Stimulated activated naive B cell treated with anti-CD40 and anti-IgM and Interleukin-4, amounts not matched to agents 10 μg/mL and 1 μg/mL and 100 μg/mL, for 72 hours (primary cell): ENCODE measurements around the gene CWC27.

ENCODE experiments used
- ATAC-seq, 2 donors: fragments of 150-1000 bp; cut with Tn5 transposase; replicated peaks; 2 replicates each; pipeline ENCODE4 v1.10.0; 2021; ENCODE audit warnings: moderate library complexity in 1 of 2
- DNase-seq: peaks from one replicate; pipeline ENCODE4 v3.0.0; 2021
- H3K27ac Mint-ChIP-seq: one replicate; pipeline ENCODE4 v1.8.0; 2022; ENCODE audit warnings: mild to moderate bottlenecking, mixed read lengths
- H3K27me3 Mint-ChIP-seq, 2 donors: one replicate each; pipeline ENCODE4 v1.8.0; 2022; ENCODE audit warnings: mixed read lengths in 2 of 2
- H3K36me3 Mint-ChIP-seq, 2 donors: one replicate each; pipeline ENCODE4 v1.8.0; 2022; ENCODE audit warnings: mixed read lengths in 2 of 2, mild to moderate bottlenecking in 1 of 2
- H3K4me1 Mint-ChIP-seq, 2 donors: one replicate each; pipeline ENCODE4 v1.8.0; 2022; ENCODE audit warnings: mixed read lengths in 2 of 2, mild to moderate bottlenecking in 1 of 2
- H3K4me3 Mint-ChIP-seq, 2 donors: one replicate each; pipeline ENCODE4 v1.8.0; 2022; ENCODE audit warnings: mild to moderate bottlenecking in 2 of 2, mixed read lengths in 2 of 2, moderate library complexity in 1 of 2
- H3K9me3 Mint-ChIP-seq, 2 donors: one replicate each; pipeline ENCODE4 v1.8.0; 2022; ENCODE audit warnings: mixed read lengths in 2 of 2, mild to moderate bottlenecking in 1 of 2

Gene CWC27

DNA sequence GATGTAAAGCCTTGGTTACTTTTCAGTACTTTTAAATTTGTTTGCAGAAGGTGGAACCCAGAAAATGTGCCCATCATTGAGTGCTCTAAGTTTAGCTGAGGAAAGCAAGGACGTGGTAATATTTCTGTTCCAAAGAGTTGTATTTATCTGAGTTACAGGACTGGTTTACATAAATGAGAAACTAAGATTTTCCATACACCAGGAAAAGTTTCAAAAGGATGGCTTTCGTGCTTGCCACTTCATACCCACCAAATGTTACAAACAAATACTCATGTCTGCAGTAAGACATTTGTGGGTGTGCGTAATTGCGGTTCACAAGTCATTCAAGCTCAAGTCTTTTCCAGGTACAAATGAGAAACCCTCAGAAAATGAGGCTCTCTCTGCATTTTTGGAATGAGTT lies 68.1 kb downstream of the CWC27 start:
- Mint-ChIP-seq H3K4me3 (no peak overlapping the region), H3K4me1 (no peaks in the 10 kb centered on the region), H3K27ac (no peak overlapping the region), H3K27me3 (no peaks in the 10 kb centered on the region), H3K36me3 (peaks cover 24 to 27% of the 10 kb centered on the region in 2 donors), H3K9me3 (peaks cover 6 to 8% of the 10 kb centered on the region in 2 donors)
- DNase-seq (no peak), ATAC-seq (no peak)

DNA sequence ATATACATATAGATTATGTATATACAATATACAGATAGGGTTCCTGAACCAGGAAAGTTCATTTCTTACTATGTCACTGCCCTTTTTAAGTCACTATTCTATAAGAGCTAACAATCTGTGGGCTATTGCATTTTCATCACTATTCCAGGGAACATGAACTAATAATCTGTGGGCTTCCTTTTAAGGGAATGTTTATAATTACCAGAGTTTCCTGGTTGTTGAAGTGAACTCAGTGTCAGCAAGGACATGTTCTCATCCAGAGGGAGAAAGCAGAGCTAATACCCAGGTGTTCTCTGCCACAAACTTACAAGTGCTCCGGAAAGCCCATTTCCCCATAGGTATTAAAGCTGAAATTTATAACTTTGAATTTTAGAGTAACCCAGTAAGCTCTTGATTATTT lies 69.6 kb downstream of the CWC27 start:
- Mint-ChIP-seq H3K4me3 (no peak overlapping the region), H3K9me3 (peaks cover 6 to 8% of the 10 kb centered on the region in 2 donors), H3K4me1 (no peaks in the 10 kb centered on the region), H3K27ac (no peak overlapping the region), H3K27me3 (no peaks in the 10 kb centered on the region), H3K36me3 (peaks cover 32 to 33% of the 10 kb centered on the region in 2 donors)
- DNase-seq (no peak), ATAC-seq (no peak)

DNA sequence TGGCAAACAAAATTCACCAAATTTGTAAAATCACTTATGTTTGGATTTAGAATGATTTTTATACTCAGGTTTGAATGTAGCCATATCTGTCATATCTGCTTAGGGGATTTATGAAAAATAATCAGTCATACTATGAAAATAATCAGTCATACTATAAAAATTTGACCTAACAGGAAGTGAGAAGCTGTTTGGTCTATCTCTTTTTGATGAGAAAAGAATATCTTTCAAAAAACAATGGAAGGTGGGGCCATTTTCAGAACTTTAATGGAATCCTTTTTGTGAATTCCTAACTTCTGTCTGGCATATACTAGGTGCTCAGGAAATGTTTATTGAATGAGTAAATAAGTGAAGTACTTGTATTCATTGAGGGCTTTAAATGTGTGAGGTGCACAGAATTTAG lies 70.1 kb downstream of the CWC27 start:
- Mint-ChIP-seq H3K4me3 (no peak overlapping the region), H3K4me1 (no peaks in the 10 kb centered on the region), H3K27me3 (no peaks in the 10 kb centered on the region), H3K36me3 (peaks cover 32 to 34% of the 10 kb centered on the region in 2 donors), H3K27ac (no peak overlapping the region), H3K9me3 (peaks cover 6 to 8% of the 10 kb centered on the region in 2 donors)
- no peak for ATAC-seq
- DNase-seq: no peak

DNA sequence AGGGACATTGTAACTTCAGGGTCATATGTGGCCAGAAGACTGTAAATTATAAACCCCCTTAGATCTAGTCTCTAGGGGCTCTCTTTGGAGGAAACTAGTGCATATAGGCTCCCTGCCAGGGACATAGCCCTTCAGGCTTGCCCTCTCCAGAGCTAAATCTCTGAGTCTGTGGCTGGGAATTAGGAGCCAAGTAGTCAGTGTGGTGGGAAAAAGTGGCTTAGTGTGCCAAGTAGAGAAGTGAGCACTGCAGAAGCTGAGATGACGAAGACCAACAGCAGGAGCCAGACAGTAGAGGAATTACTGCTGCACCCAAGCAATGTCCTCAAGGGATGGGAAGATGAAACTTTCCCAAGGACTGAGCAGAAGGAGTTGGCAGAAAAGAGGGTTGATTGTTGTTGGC lies 71.2 kb downstream of the CWC27 start:
- no peak overlapping the region for H3K27ac Mint-ChIP-seq
- peaks cover 9 to 10% of the 10 kb centered on the region in 2 donors for H3K9me3 Mint-ChIP-seq
- no peaks in the 10 kb centered on the region for H3K4me1 Mint-ChIP-seq
- H3K27me3 Mint-ChIP-seq: no peaks in the 10 kb centered on the region
- no peak for DNase-seq
- no peak overlapping the region for H3K4me3 Mint-ChIP-seq
- no peak for ATAC-seq
- H3K36me3 Mint-ChIP-seq: peaks cover 38 to 43% of the 10 kb centered on the region in 2 donors

DNA sequence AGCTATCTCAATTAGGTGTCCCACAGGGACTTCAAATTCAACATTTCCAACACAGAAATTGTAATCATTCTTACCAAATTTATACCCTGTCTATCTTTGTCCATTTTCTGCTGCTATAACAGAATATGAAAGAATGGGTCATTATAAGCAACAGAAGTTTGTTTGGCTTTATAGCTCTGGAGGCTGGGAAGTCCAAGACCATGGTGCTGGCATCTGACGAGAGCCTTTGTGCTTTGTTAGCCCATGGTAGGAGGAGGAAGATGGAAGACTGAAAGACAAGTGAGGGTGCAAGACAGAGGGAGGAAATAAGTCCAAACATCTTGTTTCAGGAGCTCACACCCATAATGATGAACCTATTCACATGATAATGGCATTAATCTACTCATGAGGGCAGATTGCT lies 72.2 kb downstream of the CWC27 start:
- Mint-ChIP-seq H3K27me3 (no peaks in the 10 kb centered on the region), H3K9me3 (peaks cover 19% of the 10 kb centered on the region in 2 donors), H3K4me3 (no peak overlapping the region), H3K36me3 (peaks cover 48 to 53% of the 10 kb centered on the region in 2 donors), H3K4me1 (no peaks in the 10 kb centered on the region), H3K27ac (no peak overlapping the region)
- ATAC-seq (no peak), DNase-seq (no peak)

DNA sequence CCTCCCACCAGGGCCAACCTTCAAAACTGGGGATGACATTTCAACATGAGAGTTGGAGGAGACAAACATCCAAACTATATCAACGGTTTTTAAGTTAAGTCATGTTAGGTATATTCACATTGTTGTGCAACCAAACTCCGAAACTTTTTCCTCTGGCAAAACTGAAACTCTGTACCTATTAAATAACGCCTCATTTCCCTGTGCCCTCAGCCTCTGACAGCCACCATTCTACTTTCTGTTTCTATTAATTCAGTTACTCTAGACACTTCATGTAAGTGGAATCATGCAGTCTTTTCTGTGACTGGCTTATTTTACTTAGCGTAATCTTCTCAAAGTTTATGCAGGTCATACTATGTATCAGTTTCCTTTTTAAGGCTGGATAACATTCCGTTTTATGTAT lies 85.0 kb downstream of the CWC27 start:
- no peaks in the 10 kb centered on the region for H3K27me3 Mint-ChIP-seq
- ATAC-seq: no peak

DNA sequence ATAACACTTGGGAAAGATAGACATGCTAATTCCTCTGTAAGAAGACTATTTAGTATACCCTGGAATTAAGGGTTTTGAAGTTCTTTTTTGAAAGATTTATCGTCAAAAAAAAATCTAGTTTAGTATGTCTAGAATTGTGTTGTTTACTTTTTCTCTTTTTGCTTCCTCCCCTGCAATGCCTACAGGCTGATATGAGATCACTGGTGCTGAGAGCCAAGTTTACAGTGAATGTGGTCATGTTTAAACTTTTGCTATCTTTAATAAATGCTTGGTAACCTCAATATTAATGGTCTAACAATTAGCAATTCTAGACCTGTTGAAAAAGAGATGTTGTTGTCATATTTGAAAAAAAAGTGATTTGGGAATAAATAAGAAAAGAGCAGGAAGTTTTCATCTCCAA lies 86.1 kb downstream of the CWC27 start:
- no peaks in the 10 kb centered on the region for H3K27me3 Mint-ChIP-seq
- no peak overlapping the region for H3K27ac Mint-ChIP-seq
- no peaks in the 10 kb centered on the region for H3K4me1 Mint-ChIP-seq
- no peak for ATAC-seq
- peaks cover 4 to 17% of the 10 kb centered on the region in 2 donors for H3K36me3 Mint-ChIP-seq
- DNase-seq: no peak
- peaks cover 0 to 1% of the 10 kb centered on the region in 2 donors for H3K9me3 Mint-ChIP-seq
- H3K4me3 Mint-ChIP-seq: no peak overlapping the region

More for the DNA sequence above, 85.0 kb downstream of the CWC27 start:
- H3K4me3 Mint-ChIP-seq: no peak overlapping the region
- H3K27ac Mint-ChIP-seq: no peak overlapping the region
- DNase-seq: no peak
- no peaks in the 10 kb centered on the region for H3K4me1 Mint-ChIP-seq
- H3K36me3 Mint-ChIP-seq: peaks cover 4 to 24% of the 10 kb centered on the region in 2 donors
- peaks cover 0 to 3% of the 10 kb centered on the region in 2 donors for H3K9me3 Mint-ChIP-seq

DNA sequence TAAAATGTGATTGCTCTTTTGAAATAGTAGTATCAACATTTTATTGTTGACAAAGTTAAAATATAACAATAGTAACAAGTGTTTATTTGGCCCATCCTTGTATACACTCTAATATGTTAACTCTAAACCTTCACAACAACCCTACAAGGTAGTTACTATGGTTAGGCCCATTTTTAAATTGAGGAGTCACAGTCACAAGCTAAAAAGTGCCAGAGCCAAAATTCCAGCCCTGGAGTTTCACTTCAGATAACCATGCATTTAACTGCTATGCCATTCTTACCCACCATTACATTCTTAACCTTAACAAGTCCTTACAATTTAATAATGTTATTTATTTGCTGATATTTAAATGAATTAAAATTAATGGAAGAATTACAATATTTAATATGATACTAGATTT lies 91.2 kb downstream of the CWC27 start:
- DNase-seq (no peak), ATAC-seq (no peak)
- Mint-ChIP-seq H3K9me3 (no peaks in the 10 kb centered on the region), H3K36me3 (peaks cover 6 to 13% of the 10 kb centered on the region in 2 donors), H3K4me1 (no peaks in the 10 kb centered on the region), H3K27me3 (no peaks in the 10 kb centered on the region), H3K4me3 (no peak overlapping the region), H3K27ac (no peak overlapping the region)

DNA sequence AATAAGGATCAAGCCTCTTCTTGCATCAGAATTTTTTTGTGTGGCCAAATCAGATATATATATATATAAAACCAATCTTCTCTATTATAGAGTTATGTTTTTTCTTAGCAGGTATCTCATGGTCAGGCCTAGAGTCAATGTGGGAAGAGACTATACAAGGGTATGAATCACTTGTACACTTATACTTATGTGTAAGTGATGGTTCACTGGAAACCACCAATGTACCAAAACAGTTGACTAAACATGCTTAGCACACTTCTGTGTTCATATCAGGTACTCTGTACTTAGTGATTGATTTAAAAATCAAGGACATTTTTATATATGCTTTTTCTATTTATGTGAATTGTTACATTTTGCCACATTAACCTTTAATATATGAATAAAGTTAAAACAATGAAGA lies 92.6 kb downstream of the CWC27 start:
- Mint-ChIP-seq H3K27me3 (no peaks in the 10 kb centered on the region), H3K27ac (no peak overlapping the region), H3K9me3 (no peaks in the 10 kb centered on the region), H3K36me3 (peaks cover 6 to 13% of the 10 kb centered on the region in 2 donors), H3K4me1 (no peaks in the 10 kb centered on the region), H3K4me3 (no peak overlapping the region)
- DNase-seq (no peak), ATAC-seq (no peak)

DNA sequence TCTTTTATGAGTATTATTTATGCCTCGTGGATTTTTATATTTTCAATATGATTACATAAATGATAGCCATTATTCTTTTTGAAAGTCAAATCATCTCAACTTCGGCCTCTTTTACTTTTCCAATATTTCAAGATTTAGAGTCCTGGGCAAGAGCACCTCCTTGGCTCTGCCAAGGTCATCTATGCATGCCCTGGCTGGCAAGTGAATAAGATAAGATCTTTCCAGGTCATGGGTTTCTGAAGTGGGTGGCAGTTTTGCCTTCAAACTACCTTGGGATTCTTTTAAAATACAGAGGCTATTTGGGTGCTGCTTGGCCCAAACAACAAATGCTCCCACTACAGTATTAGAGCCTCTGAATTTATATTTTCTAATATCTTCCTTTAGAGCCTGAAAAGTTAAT lies 95.4 kb downstream of the CWC27 start:
- no peak for ATAC-seq
- Mint-ChIP-seq H3K36me3 (peaks cover 6 to 12% of the 10 kb centered on the region in 2 donors), H3K27me3 (no peaks in the 10 kb centered on the region), H3K9me3 (no peaks in the 10 kb centered on the region), H3K4me3 (no peak overlapping the region), H3K4me1 (no peaks in the 10 kb centered on the region), H3K27ac (no peak overlapping the region)
- no peak for DNase-seq

DNA sequence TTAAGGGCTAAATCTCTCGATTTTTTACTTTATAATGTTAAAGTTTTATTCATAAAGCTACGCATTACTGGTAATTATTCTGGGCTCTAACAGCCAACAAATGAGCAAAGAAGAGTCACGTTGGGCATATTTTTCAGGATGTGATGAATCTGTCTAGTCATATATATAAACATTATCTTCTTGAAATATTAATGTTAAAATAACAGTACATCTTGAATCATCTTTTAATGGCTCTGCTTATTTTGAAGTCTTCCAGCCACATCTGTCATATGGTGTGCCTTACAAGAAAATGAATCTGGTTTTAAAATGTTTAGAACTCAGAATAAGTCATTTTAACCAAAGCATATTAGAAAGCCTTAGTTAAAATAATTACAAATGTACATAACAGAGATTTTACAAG lies 96.9 kb downstream of the CWC27 start:
- no peak overlapping the region for H3K27ac Mint-ChIP-seq
- peaks cover 6 to 12% of the 10 kb centered on the region in 2 donors for H3K36me3 Mint-ChIP-seq
- no peak overlapping the region for H3K4me3 Mint-ChIP-seq
- no peaks in the 10 kb centered on the region for H3K9me3 Mint-ChIP-seq
- ATAC-seq (no peak), DNase-seq (no peak)
- H3K4me1 Mint-ChIP-seq: no peaks in the 10 kb centered on the region
- no peaks in the 10 kb centered on the region for H3K27me3 Mint-ChIP-seq

DNA sequence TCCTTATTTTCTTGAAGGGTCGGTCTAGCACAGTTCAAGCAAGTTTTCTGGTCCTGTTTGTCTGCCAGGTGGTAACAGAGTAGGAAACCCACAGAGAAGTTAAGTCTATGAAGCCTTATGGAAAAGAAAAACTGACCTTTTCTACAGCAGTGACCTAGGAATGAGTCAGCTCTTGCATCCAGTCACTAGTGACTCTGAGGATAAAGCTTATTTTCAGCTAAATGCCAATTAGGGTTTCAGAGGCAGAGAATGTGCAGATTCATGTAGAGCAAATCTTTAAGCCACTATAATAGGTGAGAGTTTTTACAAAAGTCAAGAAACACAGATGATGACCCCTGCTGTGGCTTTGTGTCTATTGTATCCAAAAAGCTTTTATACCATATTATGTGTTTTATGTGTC lies 100.7 kb downstream of the CWC27 start:
- Mint-ChIP-seq H3K36me3 (peaks cover 2 to 7% of the 10 kb centered on the region in 2 donors), H3K27ac (no peak overlapping the region), H3K27me3 (no peaks in the 10 kb centered on the region), H3K4me1 (peaks cover 0 to 1% of the 10 kb centered on the region in 2 donors), H3K9me3 (no peaks in the 10 kb centered on the region), H3K4me3 (no peak overlapping the region)
- DNase-seq: no peak
- peak; percentile 61 to 69 for ATAC-seq

DNA sequence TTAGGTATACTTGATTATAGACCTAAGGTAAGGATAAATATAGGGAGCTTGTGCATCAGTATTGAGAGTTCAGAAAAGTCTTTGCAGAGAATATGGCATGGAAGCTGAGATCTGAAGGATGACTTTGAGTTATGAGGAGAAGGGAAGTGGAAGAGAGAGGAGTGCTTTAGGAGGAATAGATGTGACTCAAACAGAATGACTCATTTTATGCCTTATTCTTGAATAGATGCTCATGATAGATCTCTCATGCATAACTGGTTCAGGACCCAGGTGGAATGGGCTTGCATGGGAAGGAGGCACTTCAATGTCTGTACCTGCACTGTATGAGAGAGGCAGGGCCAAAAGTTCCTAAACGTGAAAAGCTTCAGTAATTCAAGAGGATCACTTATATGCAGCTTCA lies 103.3 kb downstream of the CWC27 start:
- peaks cover 0 to 1% of the 10 kb centered on the region in 2 donors for H3K4me1 Mint-ChIP-seq
- ATAC-seq (no peak), DNase-seq (no peak)
- H3K4me3 Mint-ChIP-seq: no peak overlapping the region
- no peaks in the 10 kb centered on the region for H3K9me3 Mint-ChIP-seq
- H3K27me3 Mint-ChIP-seq: no peaks in the 10 kb centered on the region
- H3K27ac Mint-ChIP-seq: no peak overlapping the region
- peaks cover 2 to 5% of the 10 kb centered on the region in 2 donors for H3K36me3 Mint-ChIP-seq

DNA sequence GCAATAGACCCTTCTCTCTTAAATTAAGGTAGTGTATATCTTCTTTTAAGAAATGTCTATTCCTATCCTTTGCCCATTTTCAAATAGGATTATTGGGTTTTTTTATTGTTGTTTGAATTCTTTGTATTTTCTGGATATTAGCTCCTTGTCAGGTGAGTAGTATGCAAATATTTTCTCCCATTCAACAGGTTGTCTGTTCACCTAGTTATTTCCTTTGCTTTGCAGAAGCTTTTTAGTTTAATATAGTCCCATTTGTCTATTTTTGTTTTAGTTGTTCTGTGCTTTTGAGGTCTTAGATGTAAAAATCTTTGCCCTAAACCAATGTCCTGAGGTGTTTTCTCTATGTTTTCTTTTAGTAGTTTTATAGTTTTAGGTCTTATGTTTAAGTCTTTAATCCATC lies 104.7 kb downstream of the CWC27 start:
- H3K4me3 Mint-ChIP-seq: no peak overlapping the region
- DNase-seq: no peak

DNA sequence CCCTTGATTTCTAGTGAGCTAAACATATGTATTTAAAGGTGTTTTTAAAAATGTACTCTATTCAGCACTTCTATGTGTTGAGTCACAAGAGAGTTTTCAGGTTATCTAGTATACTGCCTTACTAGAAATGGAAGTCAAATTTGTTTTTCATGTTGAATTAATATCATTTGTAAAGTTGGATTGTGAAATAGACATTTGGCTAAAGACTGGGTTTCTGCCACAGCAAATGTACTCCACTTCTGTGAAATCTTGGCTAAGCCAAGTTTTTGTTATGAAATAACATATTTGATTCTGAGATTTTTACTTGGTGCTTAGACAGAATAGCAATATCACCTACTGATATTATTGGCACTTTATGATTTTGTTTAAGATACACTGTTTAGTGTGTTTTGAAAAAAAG lies 106.0 kb downstream of the CWC27 start:
- peaks cover 0 to 1% of the 10 kb centered on the region in 2 donors for H3K4me1 Mint-ChIP-seq
- DNase-seq: no peak
- no peak overlapping the region for H3K27ac Mint-ChIP-seq
- no peaks in the 10 kb centered on the region for H3K9me3 Mint-ChIP-seq
- no peaks in the 10 kb centered on the region for H3K27me3 Mint-ChIP-seq
- H3K36me3 Mint-ChIP-seq: peaks cover 2 to 8% of the 10 kb centered on the region in 2 donors
- no peak overlapping the region for H3K4me3 Mint-ChIP-seq
- no peak for ATAC-seq

More for the DNA sequence above, 104.7 kb downstream of the CWC27 start:
- Mint-ChIP-seq H3K9me3 (no peaks in the 10 kb centered on the region), H3K4me1 (peaks cover 0 to 1% of the 10 kb centered on the region in 2 donors), H3K27me3 (no peaks in the 10 kb centered on the region), H3K36me3 (peaks cover 2 to 8% of the 10 kb centered on the region in 2 donors), H3K27ac (no peak overlapping the region)
- ATAC-seq: no peak

DNA sequence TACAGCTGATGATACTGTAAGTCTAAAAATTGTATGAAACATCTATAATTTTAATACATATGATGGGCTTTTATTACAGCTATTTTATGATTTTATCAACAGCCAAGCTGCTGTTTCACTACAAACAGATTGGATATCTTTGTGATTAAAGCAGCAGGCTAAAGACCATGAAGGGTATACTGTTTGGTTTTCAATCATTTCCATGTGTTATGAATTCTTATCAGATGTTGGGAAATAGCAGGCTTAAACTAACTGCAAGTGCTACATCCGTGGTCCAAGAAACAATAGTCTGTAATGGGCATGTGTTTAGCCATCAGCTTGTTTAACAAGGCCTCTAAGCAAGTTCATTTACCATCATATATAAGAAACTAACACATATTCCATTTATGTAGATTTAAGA lies 107.5 kb downstream of the CWC27 start:
- DNase-seq (no peak), ATAC-seq (no peak)
- Mint-ChIP-seq H3K4me1 (peaks cover 0 to 1% of the 10 kb centered on the region in 2 donors), H3K27ac (no peak overlapping the region), H3K27me3 (no peaks in the 10 kb centered on the region), H3K4me3 (no peak overlapping the region), H3K9me3 (no peaks in the 10 kb centered on the region), H3K36me3 (peaks cover 2 to 8% of the 10 kb centered on the region in 2 donors)
